ENCODE measurements around the gene SGPP2.

Gene SGPP2

DNA sequence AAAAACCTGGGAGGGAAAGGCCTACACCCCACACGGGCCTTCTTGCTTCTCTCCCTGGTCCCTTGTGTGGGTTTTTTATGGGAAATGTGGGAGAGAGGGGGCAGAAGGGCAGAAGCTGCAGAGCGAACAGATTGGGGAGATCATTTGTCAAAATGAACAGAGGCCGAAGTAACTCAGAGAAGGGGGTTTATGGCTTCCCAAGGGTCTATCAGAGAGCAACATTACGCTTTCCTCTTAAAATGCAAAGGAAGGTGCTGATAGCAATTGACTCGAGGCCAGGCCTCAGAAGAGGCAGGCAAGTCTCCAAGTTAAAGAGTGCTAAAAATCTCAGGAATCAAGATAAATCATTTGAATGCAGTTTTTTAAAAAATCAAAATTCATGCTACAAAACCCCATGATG, 101.5 kb downstream of the SGPP2 start:
- no peak overlapping the region for H3K27ac ChIP-seq
- H3K9ac ChIP-seq: no peak overlapping the region
- no peaks in the 10 kb centered on the region for H3K36me3 ChIP-seq
- no peak for TF ChIP-seq Cebpa-rat (IDR thresholded peaks at IDR 0.05)
- H3K4me1 ChIP-seq: peaks cover 0 to 8% (median 0%) of the 10 kb centered on the region in 10 experiments; a peak in 4 of 20 replicates
- no peaks in the 10 kb centered on the region for H4K20me1 ChIP-seq
- H3K4me2 ChIP-seq: no peak overlapping the region
- H3K9me3 ChIP-seq (replicated peaks in 1 of 11): peaks cover 6 to 16% (median 13%) of the 10 kb centered on the region in 11 experiments; a peak in 16 of 22 replicates
- no peaks in the 10 kb centered on the region for H3K27me3 ChIP-seq
- no peak overlapping the region for H3K4me3 ChIP-seq

DNA sequence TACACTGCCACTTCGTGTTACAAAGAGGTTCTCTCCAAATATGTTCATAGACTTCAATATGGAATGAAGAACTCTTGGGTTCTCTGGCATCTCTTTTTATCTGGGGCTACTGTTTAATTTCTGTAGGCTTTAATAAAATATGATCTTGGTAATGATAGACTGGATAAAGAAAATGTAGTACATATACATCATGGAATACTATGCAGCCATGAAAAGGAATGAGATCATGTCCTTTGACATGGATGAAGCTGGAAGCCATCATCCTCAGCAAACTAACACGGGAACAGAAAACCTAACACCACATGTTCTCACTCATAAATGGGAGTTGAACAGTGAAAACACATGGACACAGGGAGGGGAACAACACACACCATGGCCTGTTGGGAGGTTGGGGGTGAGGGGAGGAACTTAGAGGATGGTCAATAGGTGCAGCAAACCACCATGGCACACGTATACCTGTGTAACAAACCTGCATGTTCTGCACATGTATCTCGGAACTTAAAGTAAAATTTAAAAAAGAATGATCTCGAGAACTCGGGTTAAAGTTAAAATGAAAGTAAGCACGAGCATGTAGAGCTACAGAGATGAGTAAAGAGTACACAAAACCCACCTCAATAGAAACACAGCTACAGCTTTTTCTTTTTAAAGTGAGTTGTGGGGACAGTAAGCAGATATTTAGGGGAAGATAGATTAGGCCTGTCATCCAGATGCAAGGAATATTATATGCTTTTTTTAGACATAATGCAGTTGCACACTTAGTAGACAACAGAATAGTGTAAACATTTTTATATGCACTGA, 102.3 kb downstream of the SGPP2 start:
- H3K9ac ChIP-seq: no peak overlapping the region
- H3K36me3 ChIP-seq: no peaks in the 10 kb centered on the region
- TF ChIP-seq Cebpa-rat (IDR thresholded peaks at IDR 0.05): no peak
- H4K20me1 ChIP-seq: no peaks in the 10 kb centered on the region
- H3K27me3 ChIP-seq: no peaks in the 10 kb centered on the region
- H3K27ac ChIP-seq: no peak overlapping the region
- no peak overlapping the region for H3K4me3 ChIP-seq
- H3K4me1 ChIP-seq: peaks cover 0 to 8% (median 0%) of the 10 kb centered on the region in 10 experiments; a peak in 4 of 20 replicates
- peaks cover 6 to 16% (median 13%) of the 10 kb centered on the region in 11 experiments; a peak in 16 of 22 replicates for H3K9me3 ChIP-seq (replicated peaks in 1 of 11)
- H3K4me2 ChIP-seq: no peak overlapping the region

DNA sequence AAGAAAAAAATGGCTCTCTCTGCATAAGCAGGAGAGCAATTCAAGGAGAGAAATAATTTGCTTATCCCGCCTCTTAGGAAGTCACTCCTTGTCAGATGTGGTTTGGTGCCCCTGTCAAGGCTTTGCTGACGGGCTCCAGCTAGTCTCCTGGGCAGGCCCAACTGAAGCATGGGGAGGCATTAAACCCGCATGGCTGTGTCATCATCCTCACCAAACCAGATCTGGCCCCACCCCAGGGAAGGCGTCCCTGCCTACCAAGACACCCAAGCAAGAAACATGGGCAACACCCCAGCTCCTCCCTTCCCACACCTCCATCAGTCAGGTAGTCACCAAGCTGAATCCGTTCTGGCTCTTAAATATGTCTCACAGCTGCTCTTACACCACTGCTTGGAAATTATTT, 108.0 kb downstream of the SGPP2 start:
- no peaks in the 10 kb centered on the region for H3K36me3 ChIP-seq
- no peaks in the 10 kb centered on the region for H4K20me1 ChIP-seq
- no peak overlapping the region for H3K27ac ChIP-seq
- H3K27me3 ChIP-seq: no peaks in the 10 kb centered on the region
- no peak overlapping the region for H3K9ac ChIP-seq
- H3K4me2 ChIP-seq: peak overlapping the region in 6 of 11 experiments; percentile 22 to 41 (median 32); a peak in 8 of 22 replicates
- H3K4me1 ChIP-seq: peaks cover 0 to 17% (median 5%) of the 10 kb centered on the region in 10 experiments; a peak in 9 of 20 replicates
- TF ChIP-seq Cebpa-rat (IDR thresholded peaks at IDR 0.05): no peak
- H3K9me3 ChIP-seq (replicated peaks in 1 of 11): peaks cover 6 to 16% (median 13%) of the 10 kb centered on the region in 11 experiments; a peak in 16 of 22 replicates
- H3K4me3 ChIP-seq: no peak overlapping the region

DNA sequence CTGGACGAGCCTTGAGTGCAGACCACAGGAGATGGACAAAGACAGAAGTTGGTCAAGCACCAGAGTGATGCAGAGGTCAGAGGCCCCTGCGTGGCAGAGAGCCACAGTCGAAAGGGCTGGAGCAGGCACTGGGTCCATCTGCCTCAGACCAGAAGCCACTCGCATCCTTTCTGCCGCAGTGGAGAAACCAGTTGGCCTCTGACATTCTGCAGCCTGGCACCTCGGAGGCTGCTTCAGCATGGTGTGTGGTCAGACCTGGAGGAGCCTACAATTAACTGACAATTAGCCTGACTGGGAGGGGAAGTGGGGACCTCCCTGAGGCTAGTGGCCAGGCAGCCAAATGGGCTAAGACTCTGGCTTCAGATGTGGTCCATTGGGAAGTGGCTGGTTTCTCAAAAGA, 111.1 kb downstream of the SGPP2 start:
- no peak overlapping the region for H3K9ac ChIP-seq
- no peaks in the 10 kb centered on the region for H3K27me3 ChIP-seq
- TF ChIP-seq Cebpa-rat (IDR thresholded peaks at IDR 0.05): no peak
- peaks cover 0 to 25% (median 5%) of the 10 kb centered on the region in 11 experiments; a peak in 11 of 22 replicates for H3K9me3 ChIP-seq (replicated peaks in 1 of 11)
- no peak overlapping the region for H3K4me2 ChIP-seq
- H3K4me3 ChIP-seq: no peak overlapping the region
- H4K20me1 ChIP-seq: no peaks in the 10 kb centered on the region
- no peak overlapping the region for H3K27ac ChIP-seq
- no peaks in the 10 kb centered on the region for H3K36me3 ChIP-seq
- H3K4me1 ChIP-seq: peaks cover 0 to 10% (median 5%) of the 10 kb centered on the region in 10 experiments; a peak in 8 of 20 replicates

DNA sequence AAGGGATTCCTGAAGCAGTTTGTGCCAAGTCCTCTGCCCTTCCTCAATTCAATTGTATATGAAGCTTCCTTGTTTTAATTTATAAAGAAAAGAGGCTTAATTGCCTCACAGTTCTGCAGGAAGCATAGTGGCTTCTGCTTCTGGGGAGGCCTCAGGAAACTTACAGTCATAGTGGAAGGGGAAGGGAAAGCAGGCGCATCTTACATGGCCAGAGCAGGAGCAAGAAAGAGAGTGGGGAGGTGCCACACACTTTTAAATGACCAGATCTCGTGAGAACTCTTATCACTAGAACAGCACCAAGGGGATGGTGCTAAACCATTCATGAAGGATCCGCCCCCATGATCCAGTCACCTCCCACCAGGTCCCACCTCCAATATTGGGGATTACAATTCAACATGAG, 114.2 kb downstream of the SGPP2 start:
- no peak for TF ChIP-seq Cebpa-rat (IDR thresholded peaks at IDR 0.05)
- no peaks in the 10 kb centered on the region for H3K4me1 ChIP-seq
- no peak overlapping the region for H3K27ac ChIP-seq
- H3K36me3 ChIP-seq: no peaks in the 10 kb centered on the region
- H3K9me3 ChIP-seq (replicated peaks in 1 of 11): peaks cover 0 to 25% (median 0%) of the 10 kb centered on the region in 11 experiments; a peak in 8 of 22 replicates
- no peak overlapping the region for H3K4me2 ChIP-seq
- H4K20me1 ChIP-seq: no peaks in the 10 kb centered on the region
- H3K9ac ChIP-seq: no peak overlapping the region
- H3K27me3 ChIP-seq: no peaks in the 10 kb centered on the region
- H3K4me3 ChIP-seq: no peak overlapping the region

DNA sequence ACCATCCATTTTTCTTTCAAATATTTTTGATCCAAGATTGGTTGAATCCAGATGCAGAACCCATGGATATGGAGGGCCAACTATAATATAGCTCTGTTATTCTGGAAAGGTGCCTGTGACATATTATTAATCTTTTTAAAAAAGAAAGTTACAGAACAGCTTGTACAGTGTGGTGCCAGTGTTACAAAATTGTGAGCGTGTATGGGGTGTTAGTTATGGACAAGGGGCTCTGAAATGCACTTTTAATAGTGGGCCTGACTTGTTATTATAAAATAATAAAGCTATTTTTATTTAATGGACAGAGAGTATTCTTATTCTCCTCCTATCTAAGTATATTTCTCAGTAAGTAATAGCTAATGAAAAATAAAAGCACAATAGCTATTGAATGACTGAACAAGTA, 120.3 kb downstream of the SGPP2 start:
- H3K9ac ChIP-seq: no peak overlapping the region
- no peak for TF ChIP-seq Cebpa-rat (IDR thresholded peaks at IDR 0.05)

DNA sequence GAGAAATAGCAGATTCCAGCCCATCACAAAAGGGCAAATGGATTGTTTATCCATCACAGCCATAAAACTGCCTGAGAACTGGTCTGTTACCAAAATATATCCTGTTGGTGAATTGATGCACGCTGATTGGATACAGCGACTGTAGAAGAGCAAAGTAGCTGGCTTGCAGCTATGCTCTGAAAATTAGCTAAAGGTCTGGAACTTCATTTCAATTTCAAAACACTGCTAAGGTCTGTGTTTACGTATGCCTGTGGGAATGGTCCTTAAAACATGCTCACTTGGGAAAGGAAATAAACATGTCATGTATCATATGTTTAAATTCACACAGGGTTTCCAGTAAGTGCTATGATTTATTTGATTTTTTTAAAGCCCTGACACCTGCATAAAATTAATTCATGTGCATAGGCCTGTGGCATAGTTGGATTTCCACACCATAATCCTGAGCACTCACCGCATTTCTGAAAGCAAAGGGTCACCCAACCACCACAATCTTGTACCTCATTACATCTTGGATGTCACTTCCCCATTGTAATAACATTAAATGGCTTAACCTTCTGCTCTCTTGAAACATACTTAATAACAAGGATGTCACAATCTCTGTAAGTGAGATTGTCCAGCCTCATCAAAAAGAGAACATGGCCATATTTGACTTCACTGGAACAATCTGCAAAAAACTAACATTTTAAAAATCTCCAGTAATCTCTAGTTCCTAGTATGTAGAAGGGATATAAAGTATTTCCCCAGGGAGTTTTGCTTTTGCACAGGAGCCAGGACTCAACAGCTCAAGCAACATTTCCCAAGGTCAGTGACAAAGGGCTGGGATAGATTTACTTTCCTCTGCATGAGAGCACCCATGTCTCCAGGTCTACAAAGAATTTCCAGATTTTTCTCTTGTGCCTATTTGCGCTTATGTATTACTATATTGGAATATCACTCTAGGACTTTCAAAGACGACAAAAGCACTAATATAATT, 121.8 kb downstream of the SGPP2 start:
- H3K4me2 ChIP-seq: no peak overlapping the region
- no peak overlapping the region for H3K9ac ChIP-seq
- H3K27me3 ChIP-seq: no peaks in the 10 kb centered on the region
- no peak overlapping the region for H3K4me3 ChIP-seq
- TF ChIP-seq Cebpa-rat (IDR thresholded peaks at IDR 0.05): no peak
- no peak overlapping the region for H3K27ac ChIP-seq
- H3K36me3 ChIP-seq: no peaks in the 10 kb centered on the region
- no peaks in the 10 kb centered on the region for H4K20me1 ChIP-seq
- no peaks in the 10 kb centered on the region for H3K9me3 ChIP-seq (replicated peaks in 1 of 11)
- H3K4me1 ChIP-seq: no peaks in the 10 kb centered on the region

More for the DNA sequence above, 120.3 kb downstream of the SGPP2 start:
- Histone ChIP-seq H4K20me1 (no peaks in the 10 kb centered on the region), H3K27ac (no peak overlapping the region), H3K4me1 (no peaks in the 10 kb centered on the region), H3K4me3 (no peak overlapping the region), H3K36me3 (no peaks in the 10 kb centered on the region), H3K4me2 (no peak overlapping the region), H3K9me3 (replicated peaks in 1 of 11) (0 out of 22 replicates have a peak, but pooled peaks cover 0 to 3% (median 0%) of the 10 kb centered on the region in 11 experiments), H3K27me3 (no peaks in the 10 kb centered on the region)

DNA sequence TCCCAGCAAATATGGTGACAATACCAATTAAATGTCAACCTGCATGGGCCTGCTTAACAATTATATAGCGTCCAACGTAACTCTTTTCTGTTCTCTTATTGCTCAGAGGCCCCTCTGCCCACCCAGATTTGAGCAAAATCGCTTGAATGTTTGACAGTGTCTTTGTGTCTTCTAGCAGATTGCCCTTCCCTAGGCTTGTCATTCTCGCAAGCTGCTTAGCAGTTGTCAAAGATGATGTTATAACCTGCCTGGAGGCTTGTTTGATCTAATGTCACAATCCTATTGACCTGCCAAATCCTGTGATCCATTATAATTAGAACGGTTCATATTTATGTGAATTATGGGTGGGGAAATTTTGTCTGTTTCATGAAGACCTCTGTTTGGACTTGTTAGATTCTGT, 122.7 kb downstream of the SGPP2 start:
- H3K4me3 ChIP-seq: no peak overlapping the region
- H3K36me3 ChIP-seq: no peaks in the 10 kb centered on the region
- no peak for TF ChIP-seq Cebpa-rat (IDR thresholded peaks at IDR 0.05)

DNA sequence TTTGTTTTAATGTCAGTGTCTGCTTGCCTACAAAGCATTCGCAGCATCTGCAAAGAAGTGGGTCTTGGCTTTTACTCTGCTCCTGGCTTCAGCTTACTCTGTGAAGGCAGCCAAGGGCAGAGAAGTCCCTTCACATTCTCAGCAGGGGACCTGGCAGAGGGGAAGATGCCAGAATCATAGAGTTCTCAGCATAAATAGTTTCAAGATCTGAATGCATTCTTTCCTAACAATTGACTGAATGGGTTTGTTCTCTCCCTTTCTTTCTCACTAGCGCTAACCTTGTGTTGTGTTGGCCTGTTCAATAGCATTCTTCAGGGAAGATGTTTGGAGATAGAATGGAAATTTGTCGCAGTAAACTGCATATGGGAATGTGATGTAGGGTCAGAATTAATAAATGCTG, 124.6 kb downstream of the SGPP2 start:
- Histone ChIP-seq H3K4me3 (no peak overlapping the region), H4K20me1 (no peaks in the 10 kb centered on the region), H3K9me3 (replicated peaks in 1 of 11) (no peaks in the 10 kb centered on the region), H3K27ac (no peak overlapping the region), H3K4me2 (no peak overlapping the region), H3K4me1 (no peaks in the 10 kb centered on the region), H3K36me3 (no peaks in the 10 kb centered on the region), H3K9ac (no peak overlapping the region), H3K27me3 (no peaks in the 10 kb centered on the region)
- TF ChIP-seq Cebpa-rat (IDR thresholded peaks at IDR 0.05): no peak

More for the DNA sequence above, 122.7 kb downstream of the SGPP2 start:
- no peak overlapping the region for H3K9ac ChIP-seq
- H3K4me2 ChIP-seq: no peak overlapping the region
- H3K27ac ChIP-seq: no peak overlapping the region
- H3K27me3 ChIP-seq: no peaks in the 10 kb centered on the region
- H4K20me1 ChIP-seq: no peaks in the 10 kb centered on the region
- no peaks in the 10 kb centered on the region for H3K4me1 ChIP-seq
- H3K9me3 ChIP-seq (replicated peaks in 1 of 11): no peaks in the 10 kb centered on the region

Measured in BLaER1 treated with 17β-estradiol and CSF1 and Interleukin-3, amounts not matched to agents 10 nM and 100 nM (cell line).